T47D (cell line): ENCODE data around the gene C8B.

Source experiments
- DNase-seq, 2 experiments: peaks; one replicate each; pipeline versions ENCODE4 v3.0.0 to v3.0.0-alpha.2; 2011 to 2012; ENCODE audit warnings: low read depth in 1 of 2, low spot score in 1 of 2
- JUND ChIP-seq: IDR thresholded peaks from 2 replicates; pipeline ENCODE4 v1.6.1; 2012; ENCODE audit warnings: low read depth
- in situ Hi-C: cut with HindIII; loops from 2 replicates; pipeline ENCODE4 v1.10.0; 2016; ENCODE audit warnings: low sequenced_read_pairs, low pct_unique_long_range_greater_than_20kb

Gene C8B

GRCh38 chr1:56967355-56967754, 1.5 kb upstream of the C8B start:
- no peak for TF ChIP-seq JUND
- in situ Hi-C loops, result no loop called here
- no peak for DNase-seq

- no peak for DNase-seq
- in situ Hi-C loops, result no loop called here
These were observed 834 bp upstream of the C8B start for GRCh38 chr1:56966698-56966999.

GRCh38 chr1:56965191-56965590, 624 bp downstream of the C8B start:
- in situ Hi-C loops, result no loop called here
- TF ChIP-seq JUND, result no peak
- DNase-seq, result no peak

More at GRCh38 chr1:56966698-56966999, 834 bp upstream of the C8B start:
- no peak for TF ChIP-seq JUND

GRCh38 chr1:56964349-56965017, 1.3 kb downstream of the C8B start:
- no peak for TF ChIP-seq JUND
- in situ Hi-C loops, result no loop called here
- DNase-seq, result no peak

GRCh38 chr1:56963667-56964066, 2.1 kb downstream of the C8B start:
- TF ChIP-seq JUND, result no peak
- DNase-seq, result no peak
- in situ Hi-C loops, result no loop called here

GRCh38 chr1:56961426-56961825, 4.4 kb downstream of the C8B start:
- no peak for DNase-seq
- in situ Hi-C loops, result no loop called here
- no peak for TF ChIP-seq JUND

GRCh38 chr1:56958526-56958925, 7.3 kb downstream of the C8B start:
- no peak for DNase-seq
- in situ Hi-C loops, result no loop called here
- no peak for TF ChIP-seq JUND

GRCh38 chr1:56957931-56958330, 7.9 kb downstream of the C8B start:
- no peak for DNase-seq
- TF ChIP-seq JUND, result no peak
- in situ Hi-C loops, result no loop called here

- DNase-seq, result no peak
- in situ Hi-C loops, result no loop called here
- no peak for TF ChIP-seq JUND
These were observed 11.2 kb downstream of the C8B start for GRCh38 chr1:56954664-56955063.

- no peak for TF ChIP-seq JUND
- DNase-seq, result no peak
- in situ Hi-C loops, result no loop called here
These were observed 12.4 kb downstream of the C8B start for GRCh38 chr1:56953386-56953785.

- no peak for DNase-seq
- in situ Hi-C loops, result no loop called here
- TF ChIP-seq JUND, result no peak
These were observed 13.3 kb downstream of the C8B start for GRCh38 chr1:56952501-56952900.

GRCh38 chr1:56948403-56949023, 17.3 kb downstream of the C8B start:
- DNase-seq, result no peak
- in situ Hi-C loops, result no loop called here
- no peak for TF ChIP-seq JUND

GRCh38 chr1:56940039-56940438, 25.8 kb downstream of the C8B start:
- in situ Hi-C loops, result no loop called here

GRCh38 chr1:56939209-56939608, 26.6 kb downstream of the C8B start:
- DNase-seq, result no peak
- in situ Hi-C loops, result no loop called here
- TF ChIP-seq JUND, result no peak

More at GRCh38 chr1:56940039-56940438, 25.8 kb downstream of the C8B start:
- DNase-seq, result no peak
- no peak for TF ChIP-seq JUND
